Esophagus squamous epithelium (tissue), 5 donors: ENCODE measurements around the gene CHCHD3. TPM values are rescaled to one million over a fixed set of nuclear protein-coding genes. Genes with fewer than 3 reads are reported as not detected.

Experiments used
- DNase-seq: peaks from one replicate; lab custom pipeline; 2025; lab: John Stamatoyannopoulos, UW
- H3K27ac ChIP-seq, 4 donors: fragments of 200-600 bp; sonication (generic); one replicate each; pipeline ENCODE4 v1.5.1; 2016 to 2019; ENCODE audit warnings: mild to moderate bottlenecking in 1 of 4
- H3K27me3 ChIP-seq, 4 donors: fragments of 200-600 bp; sonication (generic); 1 replicate in 3 of 4; 2 replicates in 1 of 4; pipeline versions ENCODE4 v1.5.1 to v1.6.0; 2017 to 2021; ENCODE audit warnings: antibody characterized with exemption in 1 of 4
- H3K36me3 ChIP-seq, 3 donors: fragments of 200-600 bp; sonication (generic); one replicate each; pipeline ENCODE4 v1.5.1; 2016 to 2019
- H3K4me1 ChIP-seq, 3 donors: fragments of 200-600 bp; sonication (generic); one replicate each; pipeline ENCODE4 v1.5.1; 2017 to 2019
- H3K4me3 ChIP-seq, 4 donors: fragments of 200-600 bp; sonication (generic); 1 replicate in 3 of 4; 2 replicates in 1 of 4; pipeline ENCODE4 v1.5.1; 2016 to 2019; ENCODE audit warnings: mild to moderate bottlenecking in 2 of 4, moderate library complexity in 1 of 4
- H3K9me3 ChIP-seq, 3 donors: fragments of 200-600 bp; sonication (generic); one replicate each; pipeline ENCODE4 v1.5.1; 2016 to 2019
- POLR2A ChIP-seq, 4 donors: fragments of 450-650 bp; IDR thresholded peaks; one replicate each; pipeline ENCODE4 v1.6.1; 2017; ENCODE audit warnings: antibody characterized with exemption in 4 of 4, mild to moderate bottlenecking in 4 of 4, moderate library complexity in 3 of 4
- WGBS, 2 donors: methylation state at CpG; one replicate each; pipeline ENCODE4 v1.1.5; 2018; 5-methylcytosine and 5-hydroxymethylcytosine counted together
- intact Hi-C: fragments of 100-400 bp; cut with DNase I; formaldehyde crosslinking; loops from one replicate; pipeline ENCODE4 v1.15.0; 2022
- total RNA-seq, 4 donors: library from RNA; depleted of rRNA; stranded (reverse); fragments of >200 nt; gene quantifications; one replicate each; pipeline ENCODE4 v1.1.0, GENCODE V29; 2016
- TF ChIP-seq, protein P1 (sequence below), 6 experiments: fragments of 450-650 bp in 4 of 6; fragments of 200-600 bp in 2 of 6; sonication (generic) in 2 of 6; IDR thresholded peaks; one replicate each; pipeline ENCODE4 v1.5.1; 2016 to 2019; ENCODE audit warnings: antibody characterized with exemption in 6 of 6, mild to moderate bottlenecking in 4 of 6, moderate library complexity in 4 of 6
- donor health status: DM: yes; HTN: yes; CAD: no.

Gene CHCHD3
- total RNA-seq, 4 donors from 2014 or later = 36.8 to 55.0 (median 40.9) TPM

DNA sequence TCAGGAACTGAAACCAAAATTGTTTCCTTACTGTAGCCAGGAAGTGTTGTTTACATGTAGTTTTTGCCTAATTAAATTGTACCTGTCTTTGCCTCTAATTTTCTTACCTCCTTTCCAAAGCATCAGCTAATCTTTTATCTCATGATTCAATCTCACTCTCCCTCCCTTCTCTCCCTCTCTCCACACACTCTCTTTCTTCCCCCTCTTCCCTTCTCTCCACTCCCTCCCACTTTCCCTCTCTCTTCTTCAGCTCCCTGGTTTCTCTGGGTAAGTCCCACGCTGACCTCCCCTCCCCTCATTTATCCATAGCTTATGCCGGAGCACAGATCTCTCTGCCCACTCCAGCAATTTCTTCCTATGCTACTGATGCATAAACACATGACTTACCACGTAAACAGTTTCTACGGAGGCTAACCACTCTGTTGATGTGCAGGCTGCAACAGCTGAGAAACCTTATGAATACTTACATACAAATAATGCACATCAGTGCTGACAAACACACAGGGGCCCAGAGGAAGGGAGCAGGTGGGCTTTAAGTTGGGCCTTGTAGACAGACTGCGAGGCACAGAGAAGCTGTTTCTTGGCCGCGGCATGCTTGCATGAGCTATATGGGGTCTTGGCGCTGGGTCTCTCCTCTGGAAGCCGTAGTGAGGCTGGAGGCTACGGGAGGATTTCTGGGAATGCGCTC lies 331.2 kb downstream of the CHCHD3 start:
- H3K9me3 ChIP-seq = no peaks in the 10 kb centered on the region
- H3K27me3 ChIP-seq = peaks cover 0 to 29% (median 0%) of the 10 kb centered on the region in 4 donors
- 51 to 63% methylated on average over 7 of the region's 11 CpGs for WGBS, 2 donors
- H3K36me3 ChIP-seq = no peaks in the 10 kb centered on the region
- no peak for DNase-seq
- H3K4me1 ChIP-seq = no peaks in the 10 kb centered on the region
- H3K4me3 ChIP-seq = no peak overlapping the region
- intact Hi-C loops = no loop called here
- TF ChIP-seq, protein P1, sequence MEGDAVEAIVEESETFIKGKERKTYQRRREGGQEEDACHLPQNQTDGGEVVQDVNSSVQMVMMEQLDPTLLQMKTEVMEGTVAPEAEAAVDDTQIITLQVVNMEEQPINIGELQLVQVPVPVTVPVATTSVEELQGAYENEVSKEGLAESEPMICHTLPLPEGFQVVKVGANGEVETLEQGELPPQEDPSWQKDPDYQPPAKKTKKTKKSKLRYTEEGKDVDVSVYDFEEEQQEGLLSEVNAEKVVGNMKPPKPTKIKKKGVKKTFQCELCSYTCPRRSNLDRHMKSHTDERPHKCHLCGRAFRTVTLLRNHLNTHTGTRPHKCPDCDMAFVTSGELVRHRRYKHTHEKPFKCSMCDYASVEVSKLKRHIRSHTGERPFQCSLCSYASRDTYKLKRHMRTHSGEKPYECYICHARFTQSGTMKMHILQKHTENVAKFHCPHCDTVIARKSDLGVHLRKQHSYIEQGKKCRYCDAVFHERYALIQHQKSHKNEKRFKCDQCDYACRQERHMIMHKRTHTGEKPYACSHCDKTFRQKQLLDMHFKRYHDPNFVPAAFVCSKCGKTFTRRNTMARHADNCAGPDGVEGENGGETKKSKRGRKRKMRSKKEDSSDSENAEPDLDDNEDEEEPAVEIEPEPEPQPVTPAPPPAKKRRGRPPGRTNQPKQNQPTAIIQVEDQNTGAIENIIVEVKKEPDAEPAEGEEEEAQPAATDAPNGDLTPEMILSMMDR (IDR thresholded peaks at IDR 0.05) = no peak
- no peak for TF ChIP-seq POLR2A (IDR thresholded peaks at IDR 0.05)
- no peak overlapping the region for H3K27ac ChIP-seq

DNA sequence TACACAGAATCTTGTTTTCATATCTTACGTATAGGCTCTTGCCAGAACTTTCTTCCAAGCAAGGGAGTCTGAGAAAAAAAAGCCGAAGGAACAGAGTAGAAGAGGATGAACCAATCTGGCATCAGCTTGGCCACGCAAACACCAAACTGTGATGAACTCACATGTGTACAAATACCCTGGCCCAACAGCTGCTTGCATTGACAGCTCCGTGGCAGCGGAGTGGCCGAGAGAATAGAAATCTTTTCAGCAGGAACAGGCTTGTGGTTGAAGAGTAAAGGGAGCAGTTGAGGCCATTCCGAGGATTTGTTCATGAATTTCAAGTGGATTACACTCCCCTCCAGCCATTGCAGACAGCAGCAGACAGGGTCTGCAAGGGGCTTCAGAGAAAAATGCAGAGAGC lies 331.8 kb downstream of the CHCHD3 start:
- H3K27ac ChIP-seq = no peak overlapping the region
- 69 to 74% methylated on average over 6 to 7 of the region's 7 CpGs for WGBS, 2 donors
- H3K4me1 ChIP-seq = no peaks in the 10 kb centered on the region
- no peak overlapping the region for H3K4me3 ChIP-seq
- no peaks in the 10 kb centered on the region for H3K36me3 ChIP-seq
- TF ChIP-seq, protein P1 (IDR thresholded peaks at IDR 0.05) = no peak
- no peak for TF ChIP-seq POLR2A (IDR thresholded peaks at IDR 0.05)
- H3K27me3 ChIP-seq = peaks cover 0 to 29% (median 0%) of the 10 kb centered on the region in 4 donors
- H3K9me3 ChIP-seq = no peaks in the 10 kb centered on the region
- intact Hi-C loops = no loop called here
- DNase-seq = no peak

DNA sequence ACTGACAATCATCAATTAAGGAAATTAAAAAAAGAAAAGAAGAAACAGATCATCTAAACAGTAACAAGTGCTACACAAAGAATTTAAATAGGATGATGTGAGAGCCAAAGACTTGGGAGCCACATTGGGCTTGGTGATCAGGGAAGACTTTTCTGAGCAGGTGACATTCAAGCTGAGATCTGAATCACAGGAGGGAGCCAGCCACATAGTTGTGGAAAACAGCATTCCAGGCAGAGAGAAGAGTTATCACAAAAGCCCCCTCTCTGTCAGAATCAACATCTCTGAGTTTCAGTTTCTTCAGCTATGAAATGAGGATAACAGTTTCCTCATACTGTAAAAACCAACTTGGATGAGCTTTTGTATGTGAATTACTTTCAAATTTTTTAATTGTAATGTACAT lies 336.4 kb downstream of the CHCHD3 start:
- TF ChIP-seq, protein P1 (IDR thresholded peaks at IDR 0.05) = no peak
- TF ChIP-seq POLR2A (IDR thresholded peaks at IDR 0.05) = no peak
- no peak overlapping the region for H3K4me3 ChIP-seq
- intact Hi-C loops = no loop called here
- H3K9me3 ChIP-seq = peaks cover 0 to 23% (median 9%) of the 10 kb centered on the region in 3 donors
- H3K27ac ChIP-seq = no peak overlapping the region
- H3K27me3 ChIP-seq = peaks cover 0 to 14% (median 0%) of the 10 kb centered on the region in 4 donors
- no peaks in the 10 kb centered on the region for H3K4me1 ChIP-seq
- DNase-seq = no peak
- H3K36me3 ChIP-seq = no peaks in the 10 kb centered on the region

DNA sequence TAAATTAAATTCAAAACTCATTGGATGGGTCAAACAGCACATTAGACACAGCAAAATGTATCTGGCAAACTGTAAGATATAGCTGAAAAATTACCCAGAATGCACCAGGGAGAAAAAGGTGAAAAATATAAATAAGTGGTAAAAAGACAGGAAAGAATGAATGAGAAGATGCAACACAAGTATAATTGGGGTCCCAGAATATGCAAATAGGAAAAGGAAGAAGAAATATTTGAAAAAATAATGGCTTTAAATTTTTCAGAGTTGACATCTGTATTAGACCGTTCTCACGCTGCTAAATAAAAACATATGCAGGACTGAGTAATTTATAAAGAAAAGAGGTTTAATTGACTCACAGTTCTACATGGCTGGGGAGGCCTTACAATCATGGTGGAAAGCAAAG lies 337.9 kb downstream of the CHCHD3 start:
- intact Hi-C loops = no loop called here
- peaks cover 0 to 23% (median 9%) of the 10 kb centered on the region in 3 donors for H3K9me3 ChIP-seq
- no peak for DNase-seq
- H3K27ac ChIP-seq = no peak overlapping the region
- TF ChIP-seq POLR2A (IDR thresholded peaks at IDR 0.05) = no peak
- TF ChIP-seq, protein P1 (IDR thresholded peaks at IDR 0.05) = no peak
- H3K36me3 ChIP-seq = no peaks in the 10 kb centered on the region
- H3K4me1 ChIP-seq = no peaks in the 10 kb centered on the region
- H3K4me3 ChIP-seq = no peak overlapping the region
- 86 to 96% methylated on average over 2 of the region's 2 CpGs for WGBS, 2 donors
- H3K27me3 ChIP-seq = peaks cover 0 to 10% (median 0%) of the 10 kb centered on the region in 4 donors

DNA sequence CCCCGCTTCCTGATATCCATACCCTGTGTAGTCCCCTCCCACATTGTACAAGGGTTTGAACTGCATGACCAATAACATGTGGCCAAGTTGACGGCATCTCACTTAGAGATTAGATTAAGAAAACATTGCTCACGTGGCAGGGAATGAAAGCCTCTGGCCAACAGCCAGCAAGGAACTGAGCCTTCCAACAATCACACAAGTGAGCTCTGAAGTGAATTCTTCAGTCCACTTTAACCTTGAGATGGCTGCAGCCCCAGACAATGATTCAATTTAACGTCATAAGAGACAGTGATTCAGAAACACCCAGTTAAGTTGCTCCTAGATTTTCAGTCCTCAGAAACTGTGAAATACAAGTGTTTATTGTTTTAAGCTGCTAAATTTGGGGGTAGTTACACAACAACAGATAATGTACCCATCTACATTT lies 339.7 kb downstream of the CHCHD3 start:
- peaks cover 0 to 3% (median 0%) of the 10 kb centered on the region in 4 donors for H3K27me3 ChIP-seq
- intact Hi-C loops = no loop called here
- 32 to 48% methylated on average over 4 of the region's 4 CpGs for WGBS, 2 donors
- TF ChIP-seq, protein P1 (IDR thresholded peaks at IDR 0.05) = no peak
- no peak for TF ChIP-seq POLR2A (IDR thresholded peaks at IDR 0.05)
- no peak overlapping the region for H3K4me3 ChIP-seq
- no peak for DNase-seq
- no peak overlapping the region for H3K27ac ChIP-seq
- no peaks in the 10 kb centered on the region for H3K36me3 ChIP-seq
- no peaks in the 10 kb centered on the region for H3K4me1 ChIP-seq
- peaks cover 0 to 23% (median 9%) of the 10 kb centered on the region in 3 donors for H3K9me3 ChIP-seq
